GM18520 (cell line): ENCODE results near the gene ZNF491.
"Not testable (repeated sequence)": the region's sequence is repeated elsewhere in the genome, so short reads cannot be mapped to it uniquely, and the experiment has no call there.

Experiments
- ATAC-seq: cut with Tn5 transposase; IDR thresholded peaks from one replicate; pipeline ENCODE4 v1.9.1; 2021; ENCODE audit not compliant: unreplicated experiment

The ZNF491 gene

GRCh38 chr19:11806354-11807098 lies 8.2 kb downstream of the ZNF491 start:
- ATAC-seq, result no peak

GRCh38 chr19:11807099-11807380 lies 8.7 kb downstream of the ZNF491 start:
- ATAC-seq, result no peak

GRCh38 chr19:11813703-11814028 lies 15.3 kb downstream of the ZNF491 start:
- ATAC-seq, result peak; percentile 18

- peak; percentile 93 for ATAC-seq
Measured at GRCh38 chr19:11814029-11814699, 15.8 kb downstream of the ZNF491 start, which contains the start of gene ZNF440. Gene ZNF440, plus strand, starts transcription at chr19:11814273. Its CDS starts 175 bp downstream, at chr19:11814448.

- ATAC-seq, result no peak
Measured at GRCh38 chr19:11814700-11815035, 16.3 kb downstream of the ZNF491 start.

GRCh38 chr19:11821474-11822109 lies 23.3 kb downstream of the ZNF491 start:
- ATAC-seq, result no peak

- not testable (repeated sequence) for ATAC-seq
Measured at GRCh38 chr19:11828957-11829876, 30.9 kb downstream of the ZNF491 start.

- ATAC-seq, result no peak
Measured at GRCh38 chr19:11832253-11832912, 34.1 kb downstream of the ZNF491 start.

GRCh38 chr19:11833541-11833940 lies 35.2 kb downstream of the ZNF491 start:
- ATAC-seq, result no peak

GRCh38 chr19:11835626-11836066 lies 37.3 kb downstream of the ZNF491 start:
- ATAC-seq, result not testable (repeated sequence)

- ATAC-seq, result no peak
Measured at GRCh38 chr19:11843722-11844121, 45.4 kb downstream of the ZNF491 start.

GRCh38 chr19:11847615-11848014 lies 49.3 kb downstream of the ZNF491 start:
- ATAC-seq, result not testable (repeated sequence)

GRCh38 chr19:11848200-11848593 lies 49.9 kb downstream of the ZNF491 start:
- no peak for ATAC-seq

- no peak for ATAC-seq
Measured at GRCh38 chr19:11848594-11849469, 50.5 kb downstream of the ZNF491 start, which contains the start of gene ZNF439. Gene ZNF439, plus strand, starts transcription at chr19:11848726. Its CDS starts 142 bp downstream, at chr19:11848868.

- ATAC-seq, result not testable (repeated sequence)
Measured at GRCh38 chr19:11850289-11850688, 52.0 kb downstream of the ZNF491 start.

GRCh38 chr19:11853358-11853757 lies 55.0 kb downstream of the ZNF491 start:
- no peak for ATAC-seq

- no peak for ATAC-seq
Measured at GRCh38 chr19:11856596-11857250, 58.4 kb downstream of the ZNF491 start.
